ENCODE data around the gene UBR1. TPM values are rescaled to one million over a fixed set of nuclear protein-coding genes. Genes with fewer than 3 reads are reported as not detected.

Gene UBR1
- 18.4 TPM for polyA plus RNA-seq
- long read RNA-seq, donor 1: 0 reads
- long read RNA-seq, donor 2: 0 reads
- long read RNA-seq, donor 3: 0 reads
- long read RNA-seq, donor 4: 0 reads
- long read RNA-seq, donor 5: 0 reads
- long read RNA-seq, donor 6, partial matches to known transcripts: 0 of 1 reads
- long read RNA-seq, donor 6, other reads (novel, unspliced or antisense): 0 of 1 reads
- long read RNA-seq, donor 7: 0 reads
- long read RNA-seq, donor 8, partial matches to known transcripts: 0 of 1 reads
- long read RNA-seq, donor 8, other reads (novel, unspliced or antisense): 0 of 1 reads
- long read RNA-seq, donor 9: 0 reads
- long read RNA-seq, donor 10: 0 reads
- long read RNA-seq, donor 11, full-length matches to known transcripts: 1 of 1 reads
- long read RNA-seq, donor 11, partial matches to known transcripts: 0 of 1 reads
- long read RNA-seq, donor 11, other reads (novel, unspliced or antisense): 0 of 1 reads

- Histone ChIP-seq H3K36me3 (ENCODE audit: control insufficient read depth, insufficient read depth, low read length) (peaks cover 6% of the 10 kb centered on the region), H3K4me1 (ENCODE audit: control insufficient read depth, insufficient read depth, low read length) (no peaks in the 10 kb centered on the region), H3K27me3 (ENCODE audit: control insufficient read depth, insufficient read depth, low read length) (no peaks in the 10 kb centered on the region), H3K27ac (ENCODE audit: low read length) (peak within 1 kb of the TSS; percentile 90), H3K4me3 (ENCODE audit: low read length) (peak within 1 kb of the TSS; percentile 75), H3K9me3 (ENCODE audit: control insufficient read depth, low read depth, low read length) (no peaks in the 10 kb centered on the region)
- peak; percentile 94 to 96 for DNase-seq
- 0% methylated on average over 4 of the region's 33 CpGs for WGBS (ENCODE audit: insufficient coverage, low lambda C conversion rate)
Measured at GRCh38 chr15:43105778-43106485, at the start of gene UBR1. TSS of gene UBR1 (minus strand) at chr15:43106038. CDS start at chr15:43106022, 16 bp downstream.

GRCh38 chr15:43153269-43153668, 47.4 kb upstream of the UBR1 start:
- Histone ChIP-seq H3K4me3 (ENCODE audit: low read length) (no peak overlapping the region), H3K27ac (ENCODE audit: low read length) (no peak overlapping the region), H3K27me3 (ENCODE audit: control insufficient read depth, insufficient read depth, low read length) (no peaks in the 10 kb centered on the region), H3K36me3 (ENCODE audit: control insufficient read depth, insufficient read depth, low read length) (peaks cover 33% of the 10 kb centered on the region), H3K9me3 (ENCODE audit: control insufficient read depth, low read depth, low read length) (no peaks in the 10 kb centered on the region), H3K4me1 (ENCODE audit: control insufficient read depth, insufficient read depth, low read length) (no peaks in the 10 kb centered on the region)
- no peak for DNase-seq

- Histone ChIP-seq H3K27me3 (ENCODE audit: control insufficient read depth, insufficient read depth, low read length) (no peaks in the 10 kb centered on the region), H3K36me3 (ENCODE audit: control insufficient read depth, insufficient read depth, low read length) (peaks cover 35% of the 10 kb centered on the region), H3K4me3 (ENCODE audit: low read length) (no peak overlapping the region), H3K9me3 (ENCODE audit: control insufficient read depth, low read depth, low read length) (no peaks in the 10 kb centered on the region), H3K4me1 (ENCODE audit: control insufficient read depth, insufficient read depth, low read length) (no peaks in the 10 kb centered on the region), H3K27ac (ENCODE audit: low read length) (no peak overlapping the region)
- no peak for DNase-seq
- WGBS (ENCODE audit: insufficient coverage, low lambda C conversion rate): 90% methylated on average over 2 of the region's 2 CpGs
Measured at GRCh38 chr15:43151688-43152087, 45.9 kb upstream of the UBR1 start.

- Histone ChIP-seq H3K27ac (ENCODE audit: low read length) (no peak overlapping the region), H3K9me3 (ENCODE audit: control insufficient read depth, low read depth, low read length) (no peaks in the 10 kb centered on the region), H3K4me3 (ENCODE audit: low read length) (no peak overlapping the region), H3K27me3 (ENCODE audit: control insufficient read depth, insufficient read depth, low read length) (no peaks in the 10 kb centered on the region), H3K4me1 (ENCODE audit: control insufficient read depth, insufficient read depth, low read length) (no peaks in the 10 kb centered on the region), H3K36me3 (ENCODE audit: control insufficient read depth, insufficient read depth, low read length) (peaks cover 31% of the 10 kb centered on the region)
- no peak for DNase-seq
- WGBS (ENCODE audit: insufficient coverage, low lambda C conversion rate): no CpG with 5 or more reads among the region's 5 CpGs
Measured at GRCh38 chr15:43150191-43150929, 44.5 kb upstream of the UBR1 start.

GRCh38 chr15:43146184-43146583, 40.3 kb upstream of the UBR1 start:
- no peak overlapping the region for H3K27ac ChIP-seq (ENCODE audit: low read length)
- H3K4me3 ChIP-seq (ENCODE audit: low read length): no peak overlapping the region
- H3K4me1 ChIP-seq (ENCODE audit: control insufficient read depth, insufficient read depth, low read length): no peaks in the 10 kb centered on the region
- peaks cover 22% of the 10 kb centered on the region for H3K36me3 ChIP-seq (ENCODE audit: control insufficient read depth, insufficient read depth, low read length)
- DNase-seq: no peak
- no peaks in the 10 kb centered on the region for H3K9me3 ChIP-seq (ENCODE audit: control insufficient read depth, low read depth, low read length)
- 71% methylated on average over 1 of the region's 5 CpGs for WGBS (ENCODE audit: insufficient coverage, low lambda C conversion rate)
- H3K27me3 ChIP-seq (ENCODE audit: control insufficient read depth, insufficient read depth, low read length): no peaks in the 10 kb centered on the region

- Histone ChIP-seq H3K4me3 (ENCODE audit: low read length) (no peak overlapping the region), H3K27me3 (ENCODE audit: control insufficient read depth, insufficient read depth, low read length) (no peaks in the 10 kb centered on the region), H3K9me3 (ENCODE audit: control insufficient read depth, low read depth, low read length) (no peaks in the 10 kb centered on the region), H3K27ac (ENCODE audit: low read length) (no peak overlapping the region), H3K36me3 (ENCODE audit: control insufficient read depth, insufficient read depth, low read length) (peaks cover 30% of the 10 kb centered on the region), H3K4me1 (ENCODE audit: control insufficient read depth, insufficient read depth, low read length) (no peaks in the 10 kb centered on the region)
- DNase-seq: no peak
Measured at GRCh38 chr15:43144512-43144911, 38.7 kb upstream of the UBR1 start.

- H3K4me3 ChIP-seq (ENCODE audit: low read length): no peak overlapping the region
- peaks cover 33% of the 10 kb centered on the region for H3K36me3 ChIP-seq (ENCODE audit: control insufficient read depth, insufficient read depth, low read length)
- no peak for DNase-seq
- no peaks in the 10 kb centered on the region for H3K4me1 ChIP-seq (ENCODE audit: control insufficient read depth, insufficient read depth, low read length)
- no peaks in the 10 kb centered on the region for H3K9me3 ChIP-seq (ENCODE audit: control insufficient read depth, low read depth, low read length)
- no peak overlapping the region for H3K27ac ChIP-seq (ENCODE audit: low read length)
- no peaks in the 10 kb centered on the region for H3K27me3 ChIP-seq (ENCODE audit: control insufficient read depth, insufficient read depth, low read length)
- no CpG with 5 or more reads among the region's 4 CpGs for WGBS (ENCODE audit: insufficient coverage, low lambda C conversion rate)
Measured at GRCh38 chr15:43143203-43143941, 37.5 kb upstream of the UBR1 start.

GRCh38 chr15:43135351-43135750, 29.5 kb upstream of the UBR1 start:
- WGBS (ENCODE audit: insufficient coverage, low lambda C conversion rate): 100% methylated on average over 3 of the region's 3 CpGs
- H3K4me3 ChIP-seq (ENCODE audit: low read length): no peak overlapping the region
- no peak overlapping the region for H3K27ac ChIP-seq (ENCODE audit: low read length)
- no peaks in the 10 kb centered on the region for H3K4me1 ChIP-seq (ENCODE audit: control insufficient read depth, insufficient read depth, low read length)
- no peaks in the 10 kb centered on the region for H3K9me3 ChIP-seq (ENCODE audit: control insufficient read depth, low read depth, low read length)
- peaks cover 39% of the 10 kb centered on the region for H3K36me3 ChIP-seq (ENCODE audit: control insufficient read depth, insufficient read depth, low read length)
- no peak for DNase-seq
- peaks cover 6% of the 10 kb centered on the region for H3K27me3 ChIP-seq (ENCODE audit: control insufficient read depth, insufficient read depth, low read length)

- no CpG with 5 or more reads among the region's 12 CpGs for WGBS (ENCODE audit: insufficient coverage, low lambda C conversion rate)
- H3K4me3 ChIP-seq (ENCODE audit: low read length): peak overlapping the region; percentile 80
- H3K27ac ChIP-seq (ENCODE audit: low read length): peak overlapping the region; percentile 94
- H3K36me3 ChIP-seq (ENCODE audit: control insufficient read depth, insufficient read depth, low read length): peaks cover 27% of the 10 kb centered on the region
- H3K9me3 ChIP-seq (ENCODE audit: control insufficient read depth, low read depth, low read length): no peaks in the 10 kb centered on the region
- H3K27me3 ChIP-seq (ENCODE audit: control insufficient read depth, insufficient read depth, low read length): peaks cover 6% of the 10 kb centered on the region
- no peaks in the 10 kb centered on the region for H3K4me1 ChIP-seq (ENCODE audit: control insufficient read depth, insufficient read depth, low read length)
- no peak for DNase-seq
Measured at GRCh38 chr15:43134157-43134635, 28.4 kb upstream of the UBR1 start.
